GM18951 (cell line): ENCODE data around the gene ADAMTS3.

ENCODE experiments used
- POLR2A ChIP-seq: IDR thresholded peaks from 4 replicates; pipeline ENCODE4 v1.6.1; 2011; ENCODE audit warnings: mild to moderate bottlenecking; ENCODE audit not compliant: insufficient read length, insufficient read depth; ENCODE audit errors: extremely low read depth
- in situ Hi-C: fragments of 300-500 bp; cut with MboI; formaldehyde crosslinking; loops from one replicate; pipeline ENCODE4 v1.12.0; 2022; ENCODE audit warnings: low sequenced_read_pairs, mixed read lengths, inconsistent platforms; ENCODE audit not compliant: unreplicated experiment

Gene ADAMTS3

GRCh38 chr4:72397314-72397713 lies 171.7 kb downstream of the ADAMTS3 start:
- TF ChIP-seq POLR2A, result no peak
- in situ Hi-C loops, result no loop called here

GRCh38 chr4:72394012-72394663 lies 174.9 kb downstream of the ADAMTS3 start:
- in situ Hi-C loops, result no loop called here

GRCh38 chr4:72391281-72391680 lies 177.7 kb downstream of the ADAMTS3 start:
- in situ Hi-C loops, result no loop called here
- no peak for TF ChIP-seq POLR2A

More at GRCh38 chr4:72394012-72394663, 174.9 kb downstream of the ADAMTS3 start:
- TF ChIP-seq POLR2A, result no peak

GRCh38 chr4:72390409-72390808 lies 178.6 kb downstream of the ADAMTS3 start:
- no peak for TF ChIP-seq POLR2A
- in situ Hi-C loops, result no loop called here

- TF ChIP-seq POLR2A, result no peak
- in situ Hi-C loops, result no loop called here
These were observed 180.5 kb downstream of the ADAMTS3 start for GRCh38 chr4:72388521-72388920.

- in situ Hi-C loops, result no loop called here
These were observed 181.1 kb downstream of the ADAMTS3 start for GRCh38 chr4:72387959-72388358.

GRCh38 chr4:72383439-72383838 lies 185.6 kb downstream of the ADAMTS3 start:
- in situ Hi-C loops, result no loop called here
- TF ChIP-seq POLR2A, result no peak

More at GRCh38 chr4:72387959-72388358, 181.1 kb downstream of the ADAMTS3 start:
- TF ChIP-seq POLR2A, result no peak

- no peak for TF ChIP-seq POLR2A
- in situ Hi-C loops, result no loop called here
These were observed 190.1 kb downstream of the ADAMTS3 start for GRCh38 chr4:72378901-72379300.

- TF ChIP-seq POLR2A, result no peak
- in situ Hi-C loops, result no loop called here
These were observed 191.4 kb downstream of the ADAMTS3 start for GRCh38 chr4:72377491-72378194.

- in situ Hi-C loops, result no loop called here
- no peak for TF ChIP-seq POLR2A
These were observed 192.1 kb downstream of the ADAMTS3 start for GRCh38 chr4:72376901-72377300.

- TF ChIP-seq POLR2A, result no peak
- in situ Hi-C loops, result no loop called here
These were observed 193.8 kb downstream of the ADAMTS3 start for GRCh38 chr4:72375073-72375736.

GRCh38 chr4:72374159-72374558 lies 194.9 kb downstream of the ADAMTS3 start:
- in situ Hi-C loops, result no loop called here
- TF ChIP-seq POLR2A, result no peak

GRCh38 chr4:72366601-72367000 lies 202.4 kb downstream of the ADAMTS3 start:
- no peak for TF ChIP-seq POLR2A
- in situ Hi-C loops, result no loop called here

- in situ Hi-C loops, result no loop called here
- TF ChIP-seq POLR2A, result no peak
These were observed 203.0 kb downstream of the ADAMTS3 start for GRCh38 chr4:72365981-72366380.
